ENCODE results near the gene NTMT1.

NTMT1 gene

GRCh38 chr9:129676287-129676686 is 50.3 kb downstream of the NTMT1 start:
- H3K9me3 ChIP-seq: no peaks in the 10 kb centered on the region
- no peaks in the 10 kb centered on the region for H3K36me3 ChIP-seq
- TF ChIP-seq, protein P1, sequence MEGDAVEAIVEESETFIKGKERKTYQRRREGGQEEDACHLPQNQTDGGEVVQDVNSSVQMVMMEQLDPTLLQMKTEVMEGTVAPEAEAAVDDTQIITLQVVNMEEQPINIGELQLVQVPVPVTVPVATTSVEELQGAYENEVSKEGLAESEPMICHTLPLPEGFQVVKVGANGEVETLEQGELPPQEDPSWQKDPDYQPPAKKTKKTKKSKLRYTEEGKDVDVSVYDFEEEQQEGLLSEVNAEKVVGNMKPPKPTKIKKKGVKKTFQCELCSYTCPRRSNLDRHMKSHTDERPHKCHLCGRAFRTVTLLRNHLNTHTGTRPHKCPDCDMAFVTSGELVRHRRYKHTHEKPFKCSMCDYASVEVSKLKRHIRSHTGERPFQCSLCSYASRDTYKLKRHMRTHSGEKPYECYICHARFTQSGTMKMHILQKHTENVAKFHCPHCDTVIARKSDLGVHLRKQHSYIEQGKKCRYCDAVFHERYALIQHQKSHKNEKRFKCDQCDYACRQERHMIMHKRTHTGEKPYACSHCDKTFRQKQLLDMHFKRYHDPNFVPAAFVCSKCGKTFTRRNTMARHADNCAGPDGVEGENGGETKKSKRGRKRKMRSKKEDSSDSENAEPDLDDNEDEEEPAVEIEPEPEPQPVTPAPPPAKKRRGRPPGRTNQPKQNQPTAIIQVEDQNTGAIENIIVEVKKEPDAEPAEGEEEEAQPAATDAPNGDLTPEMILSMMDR (IDR thresholded peaks at IDR 0.05): no peak
- H3K4me1 ChIP-seq (ENCODE audit: control insufficient read depth in 1 of 2, insufficient read depth in 1 of 2, low read depth in 1 of 2, low read length in 1 of 2): no peaks in the 10 kb centered on the region
- no peak overlapping the region for H3K27ac ChIP-seq
- H3K27me3 ChIP-seq: peaks cover 72% of the 10 kb centered on the region
- H3K4me3 ChIP-seq (ENCODE audit: low read depth in 1 of 2, low read length in 1 of 2): no peak overlapping the region

- Histone ChIP-seq H3K4me1 (ENCODE audit: control insufficient read depth in 1 of 2, insufficient read depth in 1 of 2, low read depth in 1 of 2, low read length in 1 of 2) (no peaks in the 10 kb centered on the region), H3K9me3 (no peaks in the 10 kb centered on the region), H3K36me3 (no peaks in the 10 kb centered on the region), H3K4me3 (ENCODE audit: low read depth in 1 of 2, low read length in 1 of 2) (no peak overlapping the region), H3K27ac (no peak overlapping the region), H3K27me3 (peaks cover 73% of the 10 kb centered on the region)
- TF ChIP-seq, protein P1 (IDR thresholded peaks at IDR 0.05): no peak
These were observed 51.0 kb downstream of the NTMT1 start for GRCh38 chr9:129676975-129677374.

DNA sequence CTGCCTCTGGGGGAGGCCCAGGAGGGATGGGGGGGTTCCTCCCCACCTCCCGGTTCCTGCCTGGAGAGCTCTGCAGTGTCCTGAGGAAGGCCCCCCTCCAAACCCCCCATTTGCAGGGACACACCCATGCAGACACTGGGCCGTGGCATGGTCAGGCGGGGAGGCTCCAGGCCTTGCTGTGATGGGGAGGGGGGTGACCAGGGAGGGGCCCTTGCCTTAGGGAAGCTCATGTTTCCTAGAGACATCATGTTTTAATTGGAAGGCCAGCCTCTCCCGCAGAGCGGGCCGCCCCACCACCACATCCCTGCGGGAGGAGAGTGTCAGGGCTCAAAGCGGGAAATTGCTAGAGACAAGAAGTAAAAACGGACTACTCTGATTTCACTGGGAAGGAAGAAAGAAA is 51.5 kb downstream of the NTMT1 start:
- H3K36me3 ChIP-seq: no peaks in the 10 kb centered on the region
- peaks cover 68% of the 10 kb centered on the region for H3K27me3 ChIP-seq
- TF ChIP-seq, protein P1 (IDR thresholded peaks at IDR 0.05): no peak
- no peaks in the 10 kb centered on the region for H3K9me3 ChIP-seq
- H3K4me3 ChIP-seq (ENCODE audit: low read depth in 1 of 2, low read length in 1 of 2): no peak overlapping the region
- no peak overlapping the region for H3K27ac ChIP-seq
- no peaks in the 10 kb centered on the region for H3K4me1 ChIP-seq (ENCODE audit: control insufficient read depth in 1 of 2, insufficient read depth in 1 of 2, low read depth in 1 of 2, low read length in 1 of 2)

- no peaks in the 10 kb centered on the region for H3K9me3 ChIP-seq
- TF ChIP-seq, protein P1 (IDR thresholded peaks at IDR 0.05): no peak
- H3K4me1 ChIP-seq (ENCODE audit: control insufficient read depth in 1 of 2, insufficient read depth in 1 of 2, low read depth in 1 of 2, low read length in 1 of 2): no peaks in the 10 kb centered on the region
- H3K36me3 ChIP-seq: no peaks in the 10 kb centered on the region
- H3K27ac ChIP-seq: no peak overlapping the region
- no peak overlapping the region for H3K4me3 ChIP-seq (ENCODE audit: low read depth in 1 of 2, low read length in 1 of 2)
- H3K27me3 ChIP-seq: peaks cover 60% of the 10 kb centered on the region
These were observed 52.9 kb downstream of the NTMT1 start for GRCh38 chr9:129678844-129679243.

GRCh38 chr9:129679537-129679936 is 53.6 kb downstream of the NTMT1 start:
- no peak overlapping the region for H3K4me3 ChIP-seq (ENCODE audit: low read depth in 1 of 2, low read length in 1 of 2)

More at GRCh38 chr9:129679537-129679936, 53.6 kb downstream of the NTMT1 start:
- Histone ChIP-seq H3K27ac (no peak overlapping the region), H3K9me3 (no peaks in the 10 kb centered on the region), H3K27me3 (peaks cover 54% of the 10 kb centered on the region), H3K4me1 (ENCODE audit: control insufficient read depth in 1 of 2, insufficient read depth in 1 of 2, low read depth in 1 of 2, low read length in 1 of 2) (no peaks in the 10 kb centered on the region), H3K36me3 (no peaks in the 10 kb centered on the region)
- TF ChIP-seq, protein P1 (IDR thresholded peaks at IDR 0.05): no peak

Measured in neutrophil (primary cell).